Activated T-cell treated with anti-CD3 and anti-CD28 coated beads, Interleukin-2, amount 50 U/mL, for 48 hours (primary cell): Measurements from ENCODE around the gene PLIN5.
"Not testable (repeated sequence)": the region's sequence is repeated elsewhere in the genome, so short reads cannot be mapped to it uniquely, and the experiment has no call there.

Experiments used
- DNase-seq, 2 experiments: peaks; one replicate each; pipeline ENCODE4 v3.0.0-alpha.2; 2020

Gene PLIN5

DNA sequence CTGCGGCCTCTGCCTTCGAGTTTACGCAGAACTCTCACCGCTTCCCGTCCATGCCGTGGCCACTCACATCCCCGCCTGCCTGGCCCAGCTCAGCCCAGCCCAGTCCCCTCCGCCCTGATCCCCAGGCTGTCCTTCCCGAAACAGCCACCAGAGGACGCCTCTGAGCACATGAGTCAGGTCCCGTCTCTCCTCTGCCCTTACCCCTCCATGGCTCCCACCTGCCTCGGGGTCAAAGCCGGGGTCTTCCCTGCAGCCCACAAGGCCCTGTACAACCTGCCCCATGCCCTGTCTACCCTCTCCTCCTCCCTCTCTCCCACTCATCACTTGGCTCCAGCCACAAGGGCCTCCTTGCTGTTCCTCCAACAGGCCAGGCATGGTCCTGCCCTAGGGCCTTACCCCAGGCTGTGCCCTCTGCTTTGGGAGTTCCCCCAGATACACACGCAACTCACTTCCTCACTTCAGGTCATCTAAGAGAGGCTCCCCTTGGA, 32.6 kb upstream of the PLIN5 start:
- peak; percentile 85 to 88 for DNase-seq

DNA sequence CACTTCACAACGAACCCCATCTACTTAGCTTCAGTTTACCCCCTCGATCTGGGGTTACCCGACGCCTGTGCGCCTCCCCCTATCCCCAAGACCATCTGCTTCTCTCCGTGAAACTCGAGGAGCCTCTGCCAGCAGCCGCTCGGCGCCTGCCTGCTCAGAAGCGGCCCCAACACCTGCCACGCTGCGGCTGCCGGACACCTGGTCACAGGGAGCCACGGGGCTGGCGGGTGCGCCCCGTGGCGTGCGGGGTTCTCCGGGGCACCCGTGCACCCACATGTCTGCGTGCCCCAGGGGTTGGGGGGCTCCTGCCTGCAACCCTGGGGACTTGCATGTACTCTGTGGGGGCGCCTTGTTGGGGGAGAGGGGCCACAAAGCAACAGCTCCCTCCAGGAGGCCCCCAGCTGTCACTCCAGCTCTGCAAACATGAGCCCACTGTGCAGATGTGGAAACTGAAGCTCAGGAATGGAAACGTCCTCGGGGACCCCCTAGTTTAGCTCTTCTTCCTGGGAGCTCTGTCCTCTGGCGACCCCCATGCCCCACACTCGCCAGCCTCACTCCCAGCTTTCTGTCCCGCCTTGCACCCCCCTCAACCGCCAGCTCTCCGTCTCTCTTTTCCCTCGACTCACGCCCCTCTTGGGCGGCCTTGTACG, 31.5 kb upstream of the PLIN5 start:
- no peak for DNase-seq

- not testable (repeated sequence) for DNase-seq
Measured at GRCh38 chr19:4563562-4563961, 28.5 kb upstream of the PLIN5 start.

- DNase-seq: not testable (repeated sequence)
Measured at GRCh38 chr19:4562085-4562484, 27.1 kb upstream of the PLIN5 start.

GRCh38 chr19:4559569-4559968, 24.5 kb upstream of the PLIN5 start, which contains the start of gene SEMA6B:
TSS of gene SEMA6B (minus strand) at chr19:4559684. CDS start at chr19:4558457, 1,227 bp downstream.
- no peak for DNase-seq

GRCh38 chr19:4557971-4558941, 23.2 kb upstream of the PLIN5 start:
- DNase-seq: peak; percentile 54 to 68

DNA sequence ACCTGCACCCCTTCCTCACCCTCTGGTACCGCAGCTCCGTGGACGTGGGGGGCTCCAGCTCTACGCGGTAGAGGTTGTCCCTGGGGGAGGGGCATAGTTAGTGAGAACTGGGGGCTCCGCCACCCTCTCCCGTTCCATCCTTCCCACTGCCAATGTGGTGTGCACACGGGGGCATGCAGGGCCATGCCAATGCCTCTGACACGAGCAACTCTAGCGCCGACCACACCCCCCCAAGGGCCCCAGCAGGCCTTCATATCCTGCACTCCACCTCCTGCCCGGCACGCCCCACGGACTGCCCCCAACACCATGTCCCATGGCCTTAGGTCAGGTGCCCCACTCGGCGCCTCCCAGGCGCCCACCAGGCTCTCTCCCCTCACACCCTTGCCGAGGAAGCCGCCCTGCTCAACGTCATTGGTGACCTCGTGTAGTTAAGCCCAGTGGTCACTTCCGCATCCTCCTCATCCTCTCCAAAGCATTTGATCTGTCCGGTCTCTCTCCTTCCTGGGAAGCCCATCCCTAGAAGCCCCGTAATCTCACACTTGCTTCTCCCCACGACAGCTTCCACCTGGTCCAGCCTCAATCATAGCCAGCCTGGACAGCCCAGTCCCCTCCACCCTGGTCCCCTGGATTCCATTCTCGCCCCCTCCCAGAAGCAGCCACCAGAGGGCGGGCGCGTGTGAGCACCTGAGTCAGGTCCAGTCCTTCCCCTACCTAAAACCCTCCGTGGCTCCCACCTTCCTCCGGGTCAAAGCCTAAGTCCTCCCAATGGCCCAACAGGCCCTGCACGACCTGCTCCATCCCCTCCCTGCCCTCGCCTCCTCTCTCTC, 22.3 kb upstream of the PLIN5 start:
- peak; percentile 60 to 61 for DNase-seq

DNA sequence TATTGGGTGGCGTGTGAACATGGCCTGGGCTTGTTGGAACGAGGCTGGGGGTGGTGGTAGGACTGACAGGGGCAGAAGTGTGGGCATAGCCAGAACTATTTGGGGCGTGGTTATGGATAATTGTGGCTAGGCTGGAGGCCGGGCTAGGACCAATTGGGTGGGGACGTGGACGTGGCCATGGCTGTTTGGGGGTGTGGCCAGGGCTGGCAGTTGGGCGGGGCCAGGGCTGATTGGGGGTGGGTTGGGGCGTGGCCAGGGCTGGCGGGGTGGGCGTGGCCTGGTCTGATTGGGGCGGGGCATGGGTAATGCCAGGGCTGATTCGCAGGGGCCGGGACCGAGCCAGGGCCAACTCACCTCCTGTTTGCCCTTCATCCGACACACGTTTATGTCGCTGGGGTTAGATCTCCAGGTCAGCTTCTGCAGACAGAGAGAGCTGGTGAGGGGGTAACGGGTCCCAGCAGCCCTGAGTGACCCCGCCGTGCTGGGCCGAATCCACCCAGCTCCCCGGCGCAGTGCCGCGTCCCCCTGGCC, 21.6 kb upstream of the PLIN5 start:
- peak; percentile 52 to 62 for DNase-seq

DNA sequence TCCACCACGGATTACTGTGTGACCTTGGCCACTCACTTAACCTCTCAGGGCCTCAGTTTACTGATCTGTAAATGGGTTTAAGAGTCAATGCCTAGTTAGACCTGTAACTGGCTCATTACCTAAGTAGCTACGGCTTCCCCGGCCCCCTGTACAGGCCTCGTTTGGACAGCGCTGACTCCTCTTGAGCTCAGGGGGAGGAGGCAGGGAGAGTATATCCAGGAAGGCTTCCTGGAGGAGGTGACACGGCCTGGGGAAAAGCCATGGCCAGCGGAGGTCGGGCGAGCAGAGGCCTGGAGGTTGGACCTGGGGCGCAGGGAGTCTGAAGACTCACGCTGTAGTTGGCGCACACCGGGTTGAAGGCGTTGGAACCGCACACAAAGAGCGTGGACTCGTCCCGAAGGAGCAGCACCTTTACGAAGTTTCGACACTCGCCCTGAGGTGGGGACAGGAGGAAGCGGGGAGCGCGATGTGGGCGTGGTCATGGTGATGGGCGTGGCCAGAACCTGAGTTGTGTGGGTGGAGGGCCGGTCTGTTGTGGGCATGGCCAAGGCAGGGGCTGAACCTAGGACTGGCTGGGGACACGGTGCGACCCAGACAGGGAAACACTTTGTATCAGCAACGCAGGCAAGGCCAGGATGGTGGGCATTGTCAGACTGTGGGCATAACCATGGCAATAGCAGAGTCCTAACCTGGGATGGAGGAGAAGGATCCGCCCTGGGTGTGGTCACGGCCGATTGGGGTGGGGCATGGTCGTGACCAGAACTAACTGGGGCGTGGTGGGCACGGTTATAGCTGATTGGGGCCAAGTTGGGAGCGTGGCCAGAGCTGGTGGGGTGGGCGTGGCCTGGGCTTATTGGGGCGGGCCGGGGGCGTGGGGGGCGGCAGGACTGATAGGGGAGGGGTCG, 20.9 kb upstream of the PLIN5 start:
- DNase-seq: no peak

DNA sequence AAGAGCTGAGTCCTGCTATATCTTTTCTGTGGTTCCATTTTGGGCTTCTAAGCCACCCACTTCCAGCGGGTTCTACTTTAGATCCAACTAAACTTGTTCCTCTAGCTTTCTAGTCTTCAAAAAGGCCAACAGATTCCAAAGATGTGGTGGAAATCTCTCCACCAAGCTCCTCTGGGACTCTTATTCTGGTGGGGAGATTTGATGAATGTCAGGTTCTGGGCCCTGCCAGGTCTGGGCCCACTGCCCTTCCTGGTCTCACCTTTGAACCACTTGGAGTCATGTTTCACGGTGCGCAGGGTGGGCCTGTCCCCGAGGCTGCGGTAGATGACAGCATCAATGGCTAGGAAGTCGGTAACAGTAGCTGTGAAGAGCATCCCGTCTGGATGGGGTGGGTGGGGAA, 19.7 kb upstream of the PLIN5 start:
- no peak for DNase-seq

DNA sequence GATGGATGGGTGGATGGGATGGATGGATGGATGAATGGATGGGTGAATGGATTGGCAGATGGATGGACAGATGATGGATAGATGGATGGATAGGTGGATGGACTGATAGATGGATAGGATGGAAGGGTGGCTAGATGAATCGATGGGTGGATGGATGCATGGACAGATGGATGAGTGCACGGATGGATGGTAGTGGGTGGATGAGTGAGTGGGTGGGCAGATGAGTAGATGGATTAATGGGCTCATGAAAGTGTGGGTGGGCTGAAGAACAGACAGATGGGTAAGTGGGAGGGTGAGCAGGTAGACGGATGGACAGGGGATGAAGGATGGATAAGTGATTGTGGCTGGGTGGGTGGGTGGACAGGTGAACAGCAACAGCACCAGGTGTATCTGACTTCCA, 18.8 kb upstream of the PLIN5 start:
- DNase-seq: no peak

GRCh38 chr19:4553092-4553695, 18.2 kb upstream of the PLIN5 start:
- no peak for DNase-seq

DNA sequence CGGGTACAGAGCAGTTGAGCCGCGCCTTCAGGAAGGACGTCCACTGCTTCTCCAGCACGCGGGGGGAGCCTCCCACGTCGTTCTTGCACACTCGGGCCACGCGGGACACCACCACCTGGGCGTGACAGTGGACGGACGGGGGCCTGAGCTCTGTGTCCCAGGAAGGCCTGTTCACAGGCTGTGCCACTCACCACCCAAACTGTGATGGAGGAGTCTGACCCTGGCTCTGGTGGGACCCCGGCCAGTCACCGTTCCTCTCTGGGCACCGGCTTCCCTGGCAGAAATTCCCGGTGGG, 17.4 kb upstream of the PLIN5 start:
- no peak for DNase-seq

GRCh38 chr19:4550479-4551050, 15.5 kb upstream of the PLIN5 start:
- no peak for DNase-seq

GRCh38 chr19:4550018-4550417, 15.0 kb upstream of the PLIN5 start:
- DNase-seq: no peak

GRCh38 chr19:4548238-4548584, 13.2 kb upstream of the PLIN5 start:
- no peak for DNase-seq

- DNase-seq: peak; percentile 32 to 42
Measured at GRCh38 chr19:4547303-4548237, 12.5 kb upstream of the PLIN5 start.

- DNase-seq: no peak
Measured at GRCh38 chr19:4543842-4544647, 9.0 kb upstream of the PLIN5 start.
